Natural killer cell treated with Interleukin-12 subunit alpha and Interleukin-12 subunit beta and Interleukin-15 and Interleukin-18, amount 100 ng/mL, for 72 hours (primary cell): ENCODE data around the gene NEBL. TPM values are rescaled to one million over a fixed set of nuclear protein-coding genes. Genes with fewer than 3 reads are reported as not detected.

Experiments used
- ATAC-seq, 2 donors: fragments of 150-1000 bp; cut with Tn5 transposase in 1 of 2; sonication (Bioruptor Pico), chemical (Tn5 transposase) in 1 of 2; 2 replicates each; pipeline ENCODE4 v1.10.0; 2021
- DNase-seq: peaks from one replicate; pipeline ENCODE4 v3.0.0; 2022; ENCODE audit warnings: low spot score
- H3K27ac Mint-ChIP-seq, 2 donors: 1 replicate in 1 of 2; 2 replicates in 1 of 2; pipeline ENCODE4 v1.8.0; 2022; ENCODE audit warnings: mixed read lengths in 2 of 2, mild to moderate bottlenecking in 1 of 2, moderate library complexity in 1 of 2
- H3K27me3 Mint-ChIP-seq, 2 donors: 1 replicate in 1 of 2; 2 replicates in 1 of 2; pipeline ENCODE4 v1.8.0; 2022; ENCODE audit warnings: mixed read lengths in 2 of 2
- H3K36me3 Mint-ChIP-seq: one replicate; pipeline ENCODE4 v1.8.0; 2022; ENCODE audit warnings: mixed read lengths
- H3K4me1 Mint-ChIP-seq, 2 donors: 1 replicate in 1 of 2; 2 replicates in 1 of 2; pipeline ENCODE4 v1.8.0; 2022; ENCODE audit warnings: low read depth in 2 of 2, mixed read lengths in 2 of 2, mild to moderate bottlenecking in 1 of 2
- H3K4me3 Mint-ChIP-seq: one replicate; pipeline ENCODE4 v1.8.0; 2022; ENCODE audit warnings: mixed read lengths
- H3K9me3 Mint-ChIP-seq: 2 replicates; pipeline ENCODE4 v1.8.0; 2022; ENCODE audit warnings: mixed read lengths
- total RNA-seq, 2 donors: library from RNA; stranded (reverse); gene quantifications; one replicate each; pipeline ENCODE4 v1.2.3, GENCODE V29; 2022

The NEBL gene
- total RNA-seq, 2 donors from 2014 or later: not detected

- no peak for ATAC-seq
- no peak for DNase-seq
- Mint-ChIP-seq H3K36me3 (no peaks in the 10 kb centered on the region), H3K27me3 (peaks cover 0 to 7% of the 10 kb centered on the region in 2 donors), H3K9me3 (no peaks in the 10 kb centered on the region), H3K4me1 (no peaks in the 10 kb centered on the region), H3K4me3 (no peak overlapping the region), H3K27ac (no peak overlapping the region)
Observed at GRCh38 chr10:20920061-20920460, 22.9 kb upstream of the NEBL start.

DNA sequence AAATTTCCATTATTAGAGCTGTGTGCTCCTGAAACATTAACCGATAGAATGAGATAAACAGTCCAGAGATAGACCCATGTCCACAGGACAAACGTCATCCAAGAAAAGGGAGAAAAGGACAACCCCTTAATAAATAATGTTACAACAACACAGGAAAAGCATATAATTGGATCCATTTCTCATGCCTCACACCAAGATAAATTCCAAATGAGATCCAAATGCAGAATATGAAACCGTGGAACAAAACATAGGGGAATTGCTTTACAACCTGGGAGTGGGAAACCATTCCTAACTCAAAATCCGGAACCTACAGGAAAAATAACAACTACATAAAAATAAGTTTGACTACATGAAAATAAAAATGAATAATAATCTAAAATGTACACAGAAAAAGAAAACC, 22.4 kb upstream of the NEBL start:
- no peak overlapping the region for H3K27ac Mint-ChIP-seq
- peaks cover 0 to 7% of the 10 kb centered on the region in 2 donors for H3K27me3 Mint-ChIP-seq

GRCh38 chr10:20916976-20917375, 19.9 kb upstream of the NEBL start:
- no peaks in the 10 kb centered on the region for H3K9me3 Mint-ChIP-seq
- H3K27ac Mint-ChIP-seq: no peak overlapping the region
- peaks cover 0 to 5% of the 10 kb centered on the region in 2 donors for H3K27me3 Mint-ChIP-seq
- no peak overlapping the region for H3K4me3 Mint-ChIP-seq
- DNase-seq: no peak
- H3K4me1 Mint-ChIP-seq: no peaks in the 10 kb centered on the region
- H3K36me3 Mint-ChIP-seq: no peaks in the 10 kb centered on the region
- ATAC-seq: no peak

More for the DNA sequence above, 22.4 kb upstream of the NEBL start:
- DNase-seq: no peak
- Mint-ChIP-seq H3K36me3 (no peaks in the 10 kb centered on the region), H3K4me3 (no peak overlapping the region), H3K9me3 (no peaks in the 10 kb centered on the region), H3K4me1 (no peaks in the 10 kb centered on the region)
- no peak for ATAC-seq

GRCh38 chr10:20912969-20913368, 15.9 kb upstream of the NEBL start:
- H3K4me3 Mint-ChIP-seq: no peak overlapping the region
- ATAC-seq: no peak
- peaks cover 0 to 4% of the 10 kb centered on the region in 2 donors for H3K27me3 Mint-ChIP-seq
- no peaks in the 10 kb centered on the region for H3K9me3 Mint-ChIP-seq
- H3K36me3 Mint-ChIP-seq: no peaks in the 10 kb centered on the region
- H3K4me1 Mint-ChIP-seq: no peaks in the 10 kb centered on the region
- H3K27ac Mint-ChIP-seq: no peak overlapping the region
- no peak for DNase-seq

- H3K4me1 Mint-ChIP-seq: no peaks in the 10 kb centered on the region
- DNase-seq (no peak), ATAC-seq (no peak)
- no peaks in the 10 kb centered on the region for H3K9me3 Mint-ChIP-seq
- H3K36me3 Mint-ChIP-seq: no peaks in the 10 kb centered on the region
- H3K4me3 Mint-ChIP-seq: no peak overlapping the region
- no peak overlapping the region for H3K27ac Mint-ChIP-seq
- peaks cover 0 to 4% of the 10 kb centered on the region in 2 donors for H3K27me3 Mint-ChIP-seq
Observed at GRCh38 chr10:20911626-20912025, 14.5 kb upstream of the NEBL start.

DNA sequence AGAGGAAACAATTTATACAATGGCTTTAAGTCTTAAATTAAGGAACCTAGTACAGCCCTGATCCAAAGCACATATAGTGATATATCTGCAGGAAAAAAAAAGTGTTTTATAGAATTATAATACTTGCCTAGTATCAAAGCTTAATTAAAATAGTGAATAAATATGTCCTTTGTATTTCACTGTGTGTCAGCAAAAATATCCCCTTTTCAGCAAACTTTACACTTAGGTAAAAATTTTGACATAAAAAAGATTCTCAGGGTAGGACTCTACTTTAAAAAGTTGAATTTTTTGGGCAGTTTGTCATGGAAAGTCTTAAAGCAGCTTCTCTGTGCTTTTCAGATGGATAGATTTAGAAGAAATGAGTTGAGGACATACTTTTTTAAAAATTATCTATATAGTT, 12.7 kb upstream of the NEBL start:
- no peak for DNase-seq
- no peak overlapping the region for H3K4me3 Mint-ChIP-seq
- no peak for ATAC-seq
- H3K27ac Mint-ChIP-seq: no peak overlapping the region
- H3K27me3 Mint-ChIP-seq: peaks cover 0 to 5% of the 10 kb centered on the region in 2 donors
- no peaks in the 10 kb centered on the region for H3K36me3 Mint-ChIP-seq
- no peaks in the 10 kb centered on the region for H3K9me3 Mint-ChIP-seq
- H3K4me1 Mint-ChIP-seq: no peaks in the 10 kb centered on the region

GRCh38 chr10:20908391-20908790, 11.3 kb upstream of the NEBL start:
- Mint-ChIP-seq H3K4me1 (no peaks in the 10 kb centered on the region), H3K27ac (no peak overlapping the region), H3K9me3 (no peaks in the 10 kb centered on the region), H3K27me3 (peaks cover 0 to 5% of the 10 kb centered on the region in 2 donors), H3K36me3 (no peaks in the 10 kb centered on the region), H3K4me3 (no peak overlapping the region)
- ATAC-seq (no peak), DNase-seq (no peak)

DNA sequence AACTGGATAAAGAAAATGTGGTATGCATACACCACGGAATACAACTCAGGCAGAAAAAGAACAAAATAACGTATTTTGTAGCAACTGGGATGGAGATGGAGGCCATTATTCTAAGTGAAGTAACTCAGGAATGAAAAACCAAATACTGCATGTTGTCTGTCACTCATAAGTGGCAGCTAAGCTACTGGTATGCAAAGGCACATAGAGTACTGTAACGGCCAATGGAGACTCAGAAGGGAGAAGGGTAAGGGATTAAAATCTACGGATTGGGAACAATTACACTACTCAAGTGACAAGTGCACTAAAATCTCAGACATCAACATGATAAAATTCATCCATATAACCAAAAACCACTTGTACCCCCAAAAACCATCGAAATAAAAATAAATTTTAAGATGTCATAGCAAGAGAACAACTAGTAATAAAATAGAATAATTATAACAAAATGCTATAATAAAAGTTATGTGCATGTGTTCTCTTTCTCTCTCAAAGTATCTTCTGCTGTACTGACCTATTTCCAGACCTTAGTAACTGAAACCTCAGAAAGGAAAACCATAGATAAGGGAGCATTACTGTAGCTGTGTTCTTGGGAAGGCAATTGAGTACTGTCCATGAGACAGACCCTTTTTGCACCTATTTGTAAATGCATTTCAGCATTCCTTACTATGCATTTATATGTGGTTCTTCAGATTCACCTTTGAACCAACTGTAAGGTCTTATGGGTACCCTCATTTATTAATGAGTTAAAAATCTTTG, 6.7 kb upstream of the NEBL start:
- DNase-seq (no peak), ATAC-seq (no peak)
- Mint-ChIP-seq H3K4me1 (no peaks in the 10 kb centered on the region), H3K4me3 (no peak overlapping the region), H3K27ac (no peak overlapping the region), H3K36me3 (no peaks in the 10 kb centered on the region), H3K9me3 (no peaks in the 10 kb centered on the region), H3K27me3 (peaks cover 2 to 3% of the 10 kb centered on the region in 2 donors)

DNA sequence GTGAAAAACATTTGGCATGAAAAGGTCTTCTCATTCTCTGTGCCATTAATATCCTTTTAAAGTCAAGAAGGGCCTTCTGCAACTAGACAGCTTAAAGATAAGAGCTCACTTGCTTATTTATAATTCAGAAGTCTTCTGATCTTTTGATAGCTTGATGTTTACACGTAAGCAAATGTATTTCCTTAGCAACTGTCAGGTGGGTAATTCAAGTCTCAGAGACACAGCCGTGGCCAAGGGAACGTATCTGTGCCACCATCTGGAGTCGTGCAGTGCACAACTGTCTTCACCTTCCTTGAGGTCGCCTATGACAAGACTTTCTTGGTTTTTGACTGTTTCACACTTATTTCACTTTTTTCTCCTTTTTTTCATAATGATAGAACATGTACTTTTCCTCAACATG, 4.0 kb upstream of the NEBL start:
- H3K36me3 Mint-ChIP-seq: no peaks in the 10 kb centered on the region
- DNase-seq (no peak), ATAC-seq (no peak)
- H3K9me3 Mint-ChIP-seq: no peaks in the 10 kb centered on the region
- peaks cover 3 to 8% of the 10 kb centered on the region in 2 donors for H3K27me3 Mint-ChIP-seq
- no peak overlapping the region for H3K27ac Mint-ChIP-seq
- H3K4me1 Mint-ChIP-seq: no peaks in the 10 kb centered on the region
- no peak overlapping the region for H3K4me3 Mint-ChIP-seq

DNA sequence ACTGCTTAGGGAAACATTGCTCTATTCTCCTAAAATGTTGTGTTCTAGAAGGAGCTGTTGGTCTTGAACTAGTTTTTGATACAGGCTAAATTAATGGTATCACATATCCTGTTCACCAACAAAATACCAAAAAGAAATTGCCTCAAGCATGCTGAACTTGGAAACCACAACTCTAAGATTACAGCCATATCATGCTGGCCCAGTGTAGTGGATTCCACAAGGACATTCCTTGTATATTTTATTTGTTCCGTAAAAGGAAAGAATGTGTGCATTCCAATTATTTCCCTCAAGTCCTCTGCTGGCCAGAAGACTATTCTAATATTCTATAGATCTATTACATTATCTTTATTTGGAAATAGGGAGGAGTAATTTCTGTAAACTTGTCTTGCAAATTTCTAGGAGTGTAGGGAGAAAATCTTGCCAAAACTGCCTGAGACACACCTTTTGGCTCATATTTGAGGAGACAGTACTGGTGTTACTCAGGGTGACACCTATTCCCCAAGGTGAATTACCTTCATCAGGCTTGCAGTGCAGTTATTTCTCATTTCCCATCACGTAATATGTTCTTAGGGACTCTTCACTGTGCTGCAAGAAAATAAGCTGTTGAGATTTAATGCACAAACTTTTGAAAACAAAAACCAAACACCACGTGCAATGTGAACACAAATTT, 1.9 kb upstream of the NEBL start:
- ATAC-seq (no peak), DNase-seq (no peak)
- Mint-ChIP-seq H3K4me1 (no peaks in the 10 kb centered on the region), H3K27me3 (peaks cover 3 to 8% of the 10 kb centered on the region in 2 donors), H3K27ac (no peak overlapping the region), H3K4me3 (no peak overlapping the region), H3K36me3 (no peaks in the 10 kb centered on the region), H3K9me3 (no peaks in the 10 kb centered on the region)

- no peaks in the 10 kb centered on the region for H3K36me3 Mint-ChIP-seq
- H3K4me3 Mint-ChIP-seq: no peak overlapping the region
- no peak overlapping the region for H3K27ac Mint-ChIP-seq
- DNase-seq (no peak), ATAC-seq (no peak)
- H3K27me3 Mint-ChIP-seq: peaks cover 10 to 20% of the 10 kb centered on the region in 2 donors
- H3K9me3 Mint-ChIP-seq: no peaks in the 10 kb centered on the region
- H3K4me1 Mint-ChIP-seq: no peaks in the 10 kb centered on the region
Observed at GRCh38 chr10:20893297-20893696, 3.8 kb downstream of the NEBL start.

DNA sequence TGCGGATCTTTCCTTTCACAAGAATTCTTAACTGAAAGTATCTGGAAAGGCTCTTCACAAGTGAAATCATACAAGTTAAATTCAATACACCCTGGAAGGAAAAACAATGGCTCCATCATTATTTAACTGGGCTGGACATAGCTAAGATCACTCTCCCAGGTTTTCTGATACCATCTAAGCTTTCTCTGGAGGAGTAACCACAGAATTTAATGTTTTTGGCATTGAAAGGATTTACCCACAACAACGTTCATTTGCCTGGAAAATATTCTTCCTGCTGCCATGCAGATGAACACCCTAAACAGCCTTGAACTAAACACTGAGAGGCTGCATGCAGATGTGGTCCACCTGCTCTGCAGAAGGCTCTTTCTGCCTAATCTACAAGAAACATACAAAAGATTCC, 4.3 kb downstream of the NEBL start:
- Mint-ChIP-seq H3K36me3 (no peaks in the 10 kb centered on the region), H3K27me3 (peaks cover 9 to 20% of the 10 kb centered on the region in 2 donors), H3K9me3 (no peaks in the 10 kb centered on the region), H3K4me3 (no peak overlapping the region), H3K27ac (no peak overlapping the region), H3K4me1 (no peaks in the 10 kb centered on the region)
- DNase-seq (no peak), ATAC-seq (no peak)

DNA sequence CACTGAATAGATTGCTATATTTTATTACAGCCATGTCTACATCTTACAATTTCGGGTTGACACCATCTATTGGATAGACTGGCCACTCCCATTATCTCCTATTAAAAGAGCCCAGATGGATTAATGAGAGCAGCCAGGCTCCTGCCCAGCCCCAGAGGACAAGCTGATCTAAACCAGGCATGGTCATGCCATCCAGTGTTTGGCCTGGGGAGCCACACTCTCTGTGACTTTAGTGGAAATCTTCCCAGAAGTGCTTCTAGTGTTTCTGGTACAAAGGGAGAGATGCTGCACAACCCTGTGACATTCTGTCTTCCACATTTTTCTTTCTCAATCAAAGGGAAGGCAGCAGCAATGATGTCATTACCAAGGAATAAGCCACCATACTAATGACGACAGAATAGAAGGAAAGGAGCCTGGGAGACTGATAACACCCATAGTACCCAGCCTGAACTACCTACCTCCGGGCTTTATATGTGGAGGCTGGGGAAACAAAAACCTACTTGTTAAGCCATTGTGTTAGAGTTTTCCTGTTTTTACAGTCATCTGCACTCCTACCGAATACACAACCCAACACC, 5.0 kb downstream of the NEBL start:
- no peak overlapping the region for H3K27ac Mint-ChIP-seq
- H3K27me3 Mint-ChIP-seq: peaks cover 9 to 20% of the 10 kb centered on the region in 2 donors
- ATAC-seq (no peak), DNase-seq (no peak)
- H3K36me3 Mint-ChIP-seq: no peaks in the 10 kb centered on the region
- no peak overlapping the region for H3K4me3 Mint-ChIP-seq
- H3K4me1 Mint-ChIP-seq: no peaks in the 10 kb centered on the region
- no peaks in the 10 kb centered on the region for H3K9me3 Mint-ChIP-seq

DNA sequence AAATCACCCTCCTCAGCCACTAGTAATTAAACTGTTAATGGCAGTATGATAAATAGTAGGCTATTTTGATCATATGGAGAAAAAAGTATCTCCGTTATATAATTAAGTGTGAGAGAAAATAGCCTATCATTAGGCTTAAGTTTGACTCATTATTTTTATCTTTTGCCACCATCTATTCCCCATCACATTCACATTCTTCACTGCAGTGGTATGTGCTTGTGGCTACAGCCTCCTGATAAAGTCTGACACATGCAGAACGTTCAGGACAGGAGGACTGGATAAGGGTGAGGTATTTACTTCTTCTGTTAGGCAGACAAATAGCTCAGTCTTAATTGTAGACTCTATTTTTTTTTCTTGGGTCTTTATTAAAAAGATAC, 5.8 kb downstream of the NEBL start:
- no peak overlapping the region for H3K4me3 Mint-ChIP-seq
- H3K9me3 Mint-ChIP-seq: no peaks in the 10 kb centered on the region
- no peaks in the 10 kb centered on the region for H3K4me1 Mint-ChIP-seq
- no peaks in the 10 kb centered on the region for H3K36me3 Mint-ChIP-seq
- ATAC-seq: no peak
- DNase-seq: no peak
- no peak overlapping the region for H3K27ac Mint-ChIP-seq
- H3K27me3 Mint-ChIP-seq: peaks cover 9 to 20% of the 10 kb centered on the region in 2 donors
